ENCODE data around the gene TMEM128. TPM values are rescaled to one million over a fixed set of nuclear protein-coding genes. Genes with fewer than 3 reads are reported as not detected.

TMEM128 gene
- total RNA-seq, 2 experiments from 2014 or later = 14.0 to 15.9 TPM

Other genes starting within 250 kb of the TMEM128 start
- not detected for gene OTOP1, start 21.3 kb downstream of the TMEM128 start, total RNA-seq
- 10 to 100 TPM; 37.7 to 37.9 TPM for gene LYAR, start 41.9 kb upstream of the TMEM128 start, total RNA-seq
- 1 to 10 TPM; 5.2 to 6.4 TPM for gene ZBTB49, start 42.0 kb upstream of the TMEM128 start, total RNA-seq
- gene NSG1, start 138.9 kb upstream of the TMEM128 start, total RNA-seq = 10 to 100 TPM; 15.8 to 17.8 TPM